ENCODE measurements around the gene CEP70. TPM values are rescaled to one million over a fixed set of nuclear protein-coding genes. Genes with fewer than 3 reads are reported as not detected.

Gene CEP70
- total RNA-seq, 1 experiment from 2014 or later = 43.9 TPM

DNA sequence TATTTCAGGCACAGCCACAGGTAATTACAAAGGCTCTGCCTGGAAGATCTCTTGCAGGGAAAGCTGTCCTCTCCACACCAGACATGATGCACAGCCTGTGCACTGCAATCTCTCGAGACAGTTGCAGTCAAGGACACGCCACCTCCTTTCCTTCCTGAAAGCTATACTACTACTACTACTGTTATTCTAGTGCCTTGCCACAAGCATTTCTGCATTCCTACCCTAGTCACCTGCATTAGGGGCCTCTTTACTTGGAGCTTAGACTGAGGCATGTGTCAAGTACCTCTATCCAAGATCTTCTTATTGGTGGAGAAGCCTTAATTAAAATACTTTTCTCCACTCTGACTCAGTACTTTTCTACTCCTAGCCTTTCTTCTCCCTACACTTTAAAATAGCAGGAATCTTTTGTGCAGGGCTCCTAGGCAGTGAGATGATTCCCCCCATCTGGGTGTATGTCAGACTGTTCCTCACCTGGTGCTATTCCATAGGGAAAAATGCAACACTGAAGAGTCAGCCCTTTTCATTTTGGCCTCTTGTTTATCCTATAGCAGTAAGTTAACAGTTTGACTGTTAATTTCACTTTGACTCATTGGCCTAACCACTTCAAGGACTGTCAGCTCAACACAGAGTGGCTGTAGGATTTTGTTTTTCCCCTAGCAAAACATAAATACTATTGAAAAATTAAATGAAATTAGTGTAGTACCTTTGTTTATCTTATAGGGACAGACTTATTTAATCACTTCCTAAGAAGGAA, 80.8 kb downstream of the CEP70 start:
- Histone ChIP-seq H3K4me2 (ENCODE audit: low read depth, low read length, poor library complexity, severe bottlenecking) (no peak overlapping the region), H3K27ac (ENCODE audit: low read length) (no peak overlapping the region), H3K4me1 (ENCODE audit: low read length) (peaks cover 18% of the 10 kb centered on the region), H3K79me2 (ENCODE audit: low read length) (no peaks in the 10 kb centered on the region), H3K9ac (ENCODE audit: low read length) (no peak overlapping the region), H3K9me3 (ENCODE audit: low read length) (no peaks in the 10 kb centered on the region), H4K20me1 (ENCODE audit: insufficient read depth, low read depth, low read length) (no peaks in the 10 kb centered on the region), H3K9me2 (replicated peaks; ENCODE audit: insufficient read depth, low read length) (no peaks in the 10 kb centered on the region), H3K36me3 (ENCODE audit: insufficient read depth, low read length) (no peaks in the 10 kb centered on the region), H3K27me3 (ENCODE audit: low read length) (no peaks in the 10 kb centered on the region), H3K4me3 (ENCODE audit: low read length) (no peak overlapping the region), H2AFZ (ENCODE audit: low read length) (no peak overlapping the region)
- no peak for DNase-seq

GRCh38 chr3:138511945-138512344, 82.1 kb downstream of the CEP70 start:
- Histone ChIP-seq H3K4me3 (ENCODE audit: low read length) (no peak overlapping the region), H2AFZ (ENCODE audit: low read length) (no peak overlapping the region), H3K27ac (ENCODE audit: low read length) (no peak overlapping the region), H3K79me2 (ENCODE audit: low read length) (no peaks in the 10 kb centered on the region), H3K9me3 (ENCODE audit: low read length) (no peaks in the 10 kb centered on the region), H3K27me3 (ENCODE audit: low read length) (no peaks in the 10 kb centered on the region), H3K9me2 (replicated peaks; ENCODE audit: insufficient read depth, low read length) (no peaks in the 10 kb centered on the region), H3K36me3 (ENCODE audit: insufficient read depth, low read length) (no peaks in the 10 kb centered on the region), H4K20me1 (ENCODE audit: insufficient read depth, low read depth, low read length) (no peaks in the 10 kb centered on the region), H3K9ac (ENCODE audit: low read length) (no peak overlapping the region), H3K4me1 (ENCODE audit: low read length) (peaks cover 18% of the 10 kb centered on the region), H3K4me2 (ENCODE audit: low read depth, low read length, poor library complexity, severe bottlenecking) (no peak overlapping the region)
- peak; percentile 47 for DNase-seq

GRCh38 chr3:138509586-138509985, 84.5 kb downstream of the CEP70 start:
- H3K79me2 ChIP-seq (ENCODE audit: low read length) = no peaks in the 10 kb centered on the region

DNA sequence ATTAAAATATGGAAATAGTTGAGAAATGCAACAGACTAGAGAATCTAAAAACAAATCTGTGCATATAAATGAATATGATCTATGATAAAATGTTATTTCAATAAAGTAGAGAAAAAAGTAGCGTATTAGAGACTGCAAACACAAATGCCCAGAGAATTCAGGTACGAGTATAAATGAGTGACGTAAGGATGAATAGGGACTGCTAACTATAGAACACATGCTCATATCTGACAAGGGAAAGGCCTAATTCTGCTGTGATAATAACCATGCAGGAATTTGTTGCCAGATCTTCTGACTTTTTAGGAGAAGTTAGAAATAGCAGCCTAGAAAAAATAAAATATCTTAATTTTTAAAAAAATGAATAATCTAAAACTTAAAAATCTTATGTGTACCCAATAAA, 86.5 kb downstream of the CEP70 start:
- H3K9me2 ChIP-seq (replicated peaks; ENCODE audit: insufficient read depth, low read length) = no peaks in the 10 kb centered on the region
- no peaks in the 10 kb centered on the region for H3K27me3 ChIP-seq (ENCODE audit: low read length)
- no peaks in the 10 kb centered on the region for H3K9me3 ChIP-seq (ENCODE audit: low read length)
- H4K20me1 ChIP-seq (ENCODE audit: insufficient read depth, low read depth, low read length) = no peaks in the 10 kb centered on the region
- no peak overlapping the region for H3K27ac ChIP-seq (ENCODE audit: low read length)
- no peak overlapping the region for H3K4me3 ChIP-seq (ENCODE audit: low read length)
- H3K36me3 ChIP-seq (ENCODE audit: insufficient read depth, low read length) = no peaks in the 10 kb centered on the region
- no peaks in the 10 kb centered on the region for H3K79me2 ChIP-seq (ENCODE audit: low read length)
- H3K9ac ChIP-seq (ENCODE audit: low read length) = no peak overlapping the region
- no peak overlapping the region for H3K4me2 ChIP-seq (ENCODE audit: low read depth, low read length, poor library complexity, severe bottlenecking)
- no peak overlapping the region for H2AFZ ChIP-seq (ENCODE audit: low read length)
- peaks cover 9% of the 10 kb centered on the region for H3K4me1 ChIP-seq (ENCODE audit: low read length)
- no peak for DNase-seq

More at GRCh38 chr3:138509586-138509985, 84.5 kb downstream of the CEP70 start:
- H3K27ac ChIP-seq (ENCODE audit: low read length) = no peak overlapping the region
- H4K20me1 ChIP-seq (ENCODE audit: insufficient read depth, low read depth, low read length) = no peaks in the 10 kb centered on the region
- H3K36me3 ChIP-seq (ENCODE audit: insufficient read depth, low read length) = no peaks in the 10 kb centered on the region
- no peaks in the 10 kb centered on the region for H3K9me2 ChIP-seq (replicated peaks; ENCODE audit: insufficient read depth, low read length)
- H3K27me3 ChIP-seq (ENCODE audit: low read length) = no peaks in the 10 kb centered on the region
- H3K4me1 ChIP-seq (ENCODE audit: low read length) = peaks cover 18% of the 10 kb centered on the region
- no peaks in the 10 kb centered on the region for H3K9me3 ChIP-seq (ENCODE audit: low read length)
- H3K9ac ChIP-seq (ENCODE audit: low read length) = no peak overlapping the region
- no peak for DNase-seq
- no peak overlapping the region for H2AFZ ChIP-seq (ENCODE audit: low read length)
- no peak overlapping the region for H3K4me2 ChIP-seq (ENCODE audit: low read depth, low read length, poor library complexity, severe bottlenecking)
- H3K4me3 ChIP-seq (ENCODE audit: low read length) = no peak overlapping the region

DNA sequence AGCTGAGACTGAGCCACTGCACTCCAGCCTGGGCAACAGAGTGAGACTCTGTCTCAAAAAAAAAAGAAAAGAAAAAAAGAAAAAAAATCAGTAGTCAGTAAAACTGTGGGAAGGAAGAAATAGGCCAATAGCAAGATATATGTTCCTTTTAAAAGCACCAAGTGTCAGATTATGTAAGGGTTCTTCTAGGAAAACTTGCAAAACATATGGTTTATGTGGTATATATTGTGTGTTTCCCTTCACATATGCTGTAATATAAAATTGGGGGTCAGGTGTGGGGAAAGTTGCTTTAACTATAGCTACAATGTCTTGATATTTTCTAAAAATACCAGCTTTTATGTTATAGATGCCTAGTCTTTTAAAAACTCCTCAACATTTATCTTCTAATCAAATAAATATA, 95.1 kb downstream of the CEP70 start:
- H3K79me2 ChIP-seq (ENCODE audit: low read length) = no peaks in the 10 kb centered on the region
- H2AFZ ChIP-seq (ENCODE audit: low read length) = no peak overlapping the region
- no peaks in the 10 kb centered on the region for H3K9me3 ChIP-seq (ENCODE audit: low read length)
- no peak overlapping the region for H3K4me2 ChIP-seq (ENCODE audit: low read depth, low read length, poor library complexity, severe bottlenecking)
- H3K36me3 ChIP-seq (ENCODE audit: insufficient read depth, low read length) = no peaks in the 10 kb centered on the region
- H3K4me1 ChIP-seq (ENCODE audit: low read length) = no peaks in the 10 kb centered on the region; the same call in 1 of the 2 replicates
- H3K4me3 ChIP-seq (ENCODE audit: low read length) = no peak overlapping the region
- no peaks in the 10 kb centered on the region for H4K20me1 ChIP-seq (ENCODE audit: insufficient read depth, low read depth, low read length)
- DNase-seq = no peak
- H3K27me3 ChIP-seq (ENCODE audit: low read length) = no peaks in the 10 kb centered on the region
- H3K9me2 ChIP-seq (replicated peaks; ENCODE audit: insufficient read depth, low read length) = no peaks in the 10 kb centered on the region
- H3K27ac ChIP-seq (ENCODE audit: low read length) = no peak overlapping the region
- no peak overlapping the region for H3K9ac ChIP-seq (ENCODE audit: low read length)

- Histone ChIP-seq H3K27me3 (ENCODE audit: low read length) (no peaks in the 10 kb centered on the region), H3K9me3 (ENCODE audit: low read length) (no peaks in the 10 kb centered on the region), H3K9ac (ENCODE audit: low read length) (no peak overlapping the region), H3K9me2 (replicated peaks; ENCODE audit: insufficient read depth, low read length) (no peaks in the 10 kb centered on the region), H3K36me3 (ENCODE audit: insufficient read depth, low read length) (no peaks in the 10 kb centered on the region), H4K20me1 (ENCODE audit: insufficient read depth, low read depth, low read length) (no peaks in the 10 kb centered on the region), H3K4me3 (ENCODE audit: low read length) (no peak overlapping the region), H3K27ac (ENCODE audit: low read length) (no peak overlapping the region), H2AFZ (ENCODE audit: low read length) (no peak overlapping the region), H3K4me1 (ENCODE audit: low read length) (no peaks in the 10 kb centered on the region; the same call in 1 of the 2 replicates), H3K4me2 (ENCODE audit: low read depth, low read length, poor library complexity, severe bottlenecking) (no peak overlapping the region), H3K79me2 (ENCODE audit: low read length) (no peaks in the 10 kb centered on the region)
- DNase-seq = no peak
These were observed 96.2 kb downstream of the CEP70 start for GRCh38 chr3:138497851-138498250.

- H4K20me1 ChIP-seq (ENCODE audit: insufficient read depth, low read depth, low read length) = no peaks in the 10 kb centered on the region
- no peak for DNase-seq
- H3K4me3 ChIP-seq (ENCODE audit: low read length) = no peak overlapping the region
- H3K4me2 ChIP-seq (ENCODE audit: low read depth, low read length, poor library complexity, severe bottlenecking) = no peak overlapping the region
- H3K9me3 ChIP-seq (ENCODE audit: low read length) = no peaks in the 10 kb centered on the region
- no peak overlapping the region for H3K27ac ChIP-seq (ENCODE audit: low read length)
- H3K36me3 ChIP-seq (ENCODE audit: insufficient read depth, low read length) = no peaks in the 10 kb centered on the region
- no peaks in the 10 kb centered on the region for H3K9me2 ChIP-seq (replicated peaks; ENCODE audit: insufficient read depth, low read length)
- no peaks in the 10 kb centered on the region for H3K27me3 ChIP-seq (ENCODE audit: low read length)
- no peak overlapping the region for H3K9ac ChIP-seq (ENCODE audit: low read length)
- H3K79me2 ChIP-seq (ENCODE audit: low read length) = no peaks in the 10 kb centered on the region
- H3K4me1 ChIP-seq (ENCODE audit: low read length) = no peaks in the 10 kb centered on the region; the same call in 1 of the 2 replicates
- H2AFZ ChIP-seq (ENCODE audit: low read length) = no peak overlapping the region
These were observed 97.0 kb downstream of the CEP70 start for GRCh38 chr3:138497021-138497420.

DNA sequence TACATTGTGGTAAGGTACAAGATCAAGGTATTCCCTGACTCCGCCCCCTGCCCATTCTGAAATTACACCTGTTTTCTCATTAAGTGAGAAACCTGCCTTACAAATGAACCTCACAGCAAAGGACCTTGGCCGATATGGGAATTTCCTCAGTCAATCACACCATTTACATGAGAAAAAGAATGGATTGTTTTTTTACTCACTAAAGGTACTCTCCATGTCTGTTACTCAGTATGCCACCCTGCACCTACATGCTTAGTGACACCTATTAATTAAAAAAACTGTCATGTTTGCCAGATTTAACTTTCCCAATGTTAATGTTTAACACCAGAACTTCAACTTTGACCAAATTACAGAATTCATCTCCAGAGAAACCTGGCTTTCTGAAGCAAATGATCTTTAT, 97.6 kb downstream of the CEP70 start:
- no peak overlapping the region for H3K27ac ChIP-seq (ENCODE audit: low read length)
- no peak overlapping the region for H3K9ac ChIP-seq (ENCODE audit: low read length)

More for the DNA sequence above, 97.6 kb downstream of the CEP70 start:
- Histone ChIP-seq H3K4me3 (ENCODE audit: low read length) (no peak overlapping the region), H3K9me3 (ENCODE audit: low read length) (no peaks in the 10 kb centered on the region), H3K36me3 (ENCODE audit: insufficient read depth, low read length) (no peaks in the 10 kb centered on the region), H4K20me1 (ENCODE audit: insufficient read depth, low read depth, low read length) (no peaks in the 10 kb centered on the region), H3K4me2 (ENCODE audit: low read depth, low read length, poor library complexity, severe bottlenecking) (no peak overlapping the region), H3K27me3 (ENCODE audit: low read length) (no peaks in the 10 kb centered on the region), H3K79me2 (ENCODE audit: low read length) (no peaks in the 10 kb centered on the region), H3K4me1 (ENCODE audit: low read length) (no peaks in the 10 kb centered on the region; the same call in 1 of the 2 replicates), H2AFZ (ENCODE audit: low read length) (no peak overlapping the region), H3K9me2 (replicated peaks; ENCODE audit: insufficient read depth, low read length) (no peaks in the 10 kb centered on the region)
- DNase-seq = no peak
